Activated CD8-positive, alpha-beta T cell treated with anti-CD3 and anti-CD28 coated beads for 36 hours (primary cell): ENCODE data around the gene CHST3. TPM values are rescaled to one million over a fixed set of nuclear protein-coding genes. Genes with fewer than 3 reads are reported as not detected.

Experiments
- ATAC-seq: fragments of 200-7000 bp; cut with Tn5 transposase; one replicate; pipeline ENCODE4 v1.10.0; 2021; ENCODE audit warnings: mild to moderate bottlenecking, moderate library complexity
- CTCF ChIA-PET: fragments of 350-600 bp; sonication (Branson Sonifier 250); formaldehyde crosslinking; loops from one replicate; lab custom pipeline; 2021; ENCODE audit warnings: antibody characterized with exemption; lab: Charles Lee
- POLR2A ChIA-PET: fragments of 350-600 bp; sonication (Branson Sonifier 250); formaldehyde crosslinking; loops from one replicate; lab custom pipeline; 2021; ENCODE audit warnings: antibody characterized with exemption; lab: Charles Lee
- DNase-seq: peaks from one replicate; pipeline ENCODE4 v3.0.0-alpha.2; 2020
- H3K27ac Mint-ChIP-seq: one replicate; pipeline ENCODE4 v1.8.0; 2021; ENCODE audit warnings: mild to moderate bottlenecking, mixed read lengths
- H3K27me3 Mint-ChIP-seq: one replicate; pipeline ENCODE4 v1.8.0; 2021; ENCODE audit warnings: mixed read lengths
- H3K36me3 Mint-ChIP-seq: one replicate; pipeline ENCODE4 v1.8.0; 2021; ENCODE audit warnings: low read depth, mixed read lengths
- H3K4me1 Mint-ChIP-seq: one replicate; pipeline ENCODE4 v1.8.0; 2021; ENCODE audit warnings: low read depth, mixed read lengths
- H3K4me3 Mint-ChIP-seq: one replicate; pipeline ENCODE4 v1.8.0; 2021; ENCODE audit warnings: mild to moderate bottlenecking, moderate library complexity, mixed read lengths
- H3K9me3 Mint-ChIP-seq: one replicate; pipeline ENCODE4 v1.8.0; 2021; ENCODE audit warnings: mixed read lengths
- CTCF ChIP-seq: fragments of 200-600 bp; IDR thresholded peaks from one replicate; pipeline ENCODE4 v1.8.0; 2022; ENCODE audit warnings: antibody characterized with exemption, mild to moderate bottlenecking
- intact Hi-C: fragments of 100-400 bp; cut with micrococcal nuclease; formaldehyde crosslinking; loops from one replicate; pipeline ENCODE4 v1.10.0; 2022
- total RNA-seq, 2 experiments: library from RNA; stranded (reverse); gene quantifications; one replicate each; pipeline ENCODE4 v1.2.3, GENCODE V29; 2021

Gene CHST3
- total RNA-seq, 2 experiments from 2014 or later: 0.20 to 0.36 TPM

DNA sequence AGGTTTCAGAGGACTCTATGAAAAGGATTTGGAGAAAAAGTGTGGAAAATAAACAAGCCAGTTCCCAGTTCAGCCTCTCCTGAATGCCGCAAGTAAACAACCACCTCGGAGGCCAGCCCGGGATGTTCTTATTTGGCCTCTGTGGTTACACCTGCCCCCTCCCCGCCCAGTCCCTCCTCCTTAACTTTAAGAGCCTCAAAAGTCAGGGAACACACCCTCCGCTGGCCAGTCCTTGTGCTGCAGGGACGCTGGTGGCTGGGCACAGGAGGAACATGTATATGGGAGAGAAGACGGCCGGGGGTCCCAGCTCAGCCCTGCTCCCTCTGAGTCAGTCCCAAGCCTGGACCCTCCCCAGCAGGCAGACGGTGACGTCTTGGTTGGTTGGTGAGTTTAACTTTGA is 6.1 kb downstream of the CHST3 start:
- no peak for TF ChIP-seq CTCF
- ATAC-seq (no peak), DNase-seq (no peak)
- intact Hi-C loops: no loop called here
- no peak overlapping the region for H3K27ac Mint-ChIP-seq
- peaks cover 23% of the 10 kb centered on the region for H3K27me3 Mint-ChIP-seq
- H3K4me3 Mint-ChIP-seq: no peak overlapping the region
- H3K4me1 Mint-ChIP-seq: peaks cover 54% of the 10 kb centered on the region
- no peaks in the 10 kb centered on the region for H3K9me3 Mint-ChIP-seq
- POLR2A ChIA-PET: no interaction called here
- CTCF ChIA-PET: interaction anchor here (2.0 to 3.0 kb wide), 2 partner anchors 74 to 79 kb away, joined by 9 to 11 read pairs; no protein-coding TSS in a partner anchor
- H3K36me3 Mint-ChIP-seq: no peaks in the 10 kb centered on the region

DNA sequence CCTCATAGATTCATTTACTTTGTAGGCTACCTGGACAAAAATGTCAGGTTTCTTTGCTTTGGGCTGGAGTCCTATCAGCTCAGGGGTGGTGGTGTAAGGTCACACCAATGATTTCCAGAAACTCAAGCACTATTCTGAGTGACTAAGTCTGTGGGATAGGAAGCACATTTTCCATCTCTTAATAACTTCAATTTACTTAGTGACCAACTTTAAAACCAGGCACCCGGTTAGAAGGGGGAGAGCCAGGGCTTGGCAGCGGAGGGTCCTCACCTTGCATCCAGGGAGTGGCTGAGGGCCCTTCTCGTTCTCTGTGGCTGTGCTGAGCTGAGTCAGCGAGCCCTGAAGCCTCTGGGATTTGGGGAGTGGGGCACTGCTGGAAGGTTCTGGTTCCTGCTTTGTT is 6.7 kb downstream of the CHST3 start:
- no peak for TF ChIP-seq CTCF
- Mint-ChIP-seq H3K27ac (no peak overlapping the region), H3K36me3 (no peaks in the 10 kb centered on the region), H3K4me1 (peaks cover 50% of the 10 kb centered on the region), H3K9me3 (no peaks in the 10 kb centered on the region), H3K4me3 (no peak overlapping the region), H3K27me3 (peaks cover 18% of the 10 kb centered on the region)
- intact Hi-C loops: no loop called here
- CTCF ChIA-PET: interaction anchor here (0.9 to 3.0 kb wide), 3 partner anchors 15 to 78 kb away, joined by 3 to 11 read pairs (median 9); no protein-coding TSS in a partner anchor
- no peak for DNase-seq
- POLR2A ChIA-PET: no interaction called here
- ATAC-seq: no peak

DNA sequence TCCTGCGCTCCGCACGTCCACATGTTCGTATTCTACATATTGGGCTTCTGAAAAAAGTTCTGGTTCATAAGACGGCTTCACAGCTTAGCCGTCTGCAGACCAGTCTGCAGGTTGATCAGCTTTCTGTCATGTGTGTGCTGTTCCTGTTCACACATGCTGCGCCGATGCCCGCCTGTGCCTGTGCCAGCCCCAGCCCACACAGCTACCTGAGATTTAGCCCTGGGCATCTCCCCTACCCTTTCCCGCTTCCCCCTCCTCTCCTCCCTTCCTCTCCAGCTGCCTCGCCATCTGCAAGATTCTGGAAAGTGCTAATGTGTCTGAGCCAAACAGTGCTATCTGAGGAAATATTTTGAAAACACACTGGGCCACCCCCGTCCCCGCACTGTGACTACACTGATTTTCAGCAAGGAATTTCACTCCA is 7.1 kb downstream of the CHST3 start:
- ChIA-PET POLR2A (interaction anchor here (1.1 kb wide), 1 partner anchor 117 kb away, joined by 3 read pairs; the partner anchor contains the start of gene SPOCK2), CTCF (interaction anchor here (0.9 to 3.0 kb wide), 3 partner anchors 16 to 78 kb away, joined by 3 to 11 read pairs (median 9); no protein-coding TSS in a partner anchor)
- H3K4me3 Mint-ChIP-seq: no peak overlapping the region

GRCh38 chr10:71971769-71972555 is 7.8 kb downstream of the CHST3 start:
- H3K27ac Mint-ChIP-seq: no peak overlapping the region
- intact Hi-C loops: no loop called here

More for the DNA sequence above, 7.1 kb downstream of the CHST3 start:
- intact Hi-C loops: no loop called here
- Mint-ChIP-seq H3K9me3 (no peaks in the 10 kb centered on the region), H3K27ac (no peak overlapping the region), H3K36me3 (no peaks in the 10 kb centered on the region), H3K4me1 (peaks cover 49% of the 10 kb centered on the region), H3K27me3 (peaks cover 14% of the 10 kb centered on the region)
- ATAC-seq (no peak), DNase-seq (no peak)
- TF ChIP-seq CTCF: no peak

More at GRCh38 chr10:71971769-71972555, 7.8 kb downstream of the CHST3 start:
- CTCF ChIA-PET: interaction anchor here (0.9 to 3.0 kb wide), 3 partner anchors 16 to 77 kb away, joined by 3 to 9 read pairs (median 4); no protein-coding TSS in a partner anchor
- POLR2A ChIA-PET: interaction anchor here (1.1 kb wide), 1 partner anchor 116 kb away, joined by 3 read pairs; the partner anchor contains the start of gene SPOCK2
- DNase-seq: peak; percentile 37
- no peak for ATAC-seq
- peaks cover 46% of the 10 kb centered on the region for H3K4me1 Mint-ChIP-seq
- TF ChIP-seq CTCF: no peak
- H3K36me3 Mint-ChIP-seq: no peaks in the 10 kb centered on the region
- H3K4me3 Mint-ChIP-seq: no peak overlapping the region
- peaks cover 9% of the 10 kb centered on the region for H3K27me3 Mint-ChIP-seq
- H3K9me3 Mint-ChIP-seq: no peaks in the 10 kb centered on the region
